Lower leg skin (tissue), 3 donors: Measurements from ENCODE around the gene NOP9.

Source experiments
- POLR2A ChIP-seq, 2 donors: fragments of 450-650 bp; IDR thresholded peaks; one replicate each; pipeline ENCODE4 v1.6.1; 2016 to 2017; ENCODE audit warnings: antibody characterized with exemption in 2 of 2, mild to moderate bottlenecking in 1 of 2, moderate library complexity in 1 of 2
- TF ChIP-seq, protein P1 (sequence below), 3 donors: fragments of 450-650 bp; IDR thresholded peaks; one replicate each; pipeline ENCODE4 v1.5.1; 2016; ENCODE audit warnings: antibody characterized with exemption in 3 of 3, mild to moderate bottlenecking in 3 of 3, moderate library complexity in 2 of 3

DNA sequence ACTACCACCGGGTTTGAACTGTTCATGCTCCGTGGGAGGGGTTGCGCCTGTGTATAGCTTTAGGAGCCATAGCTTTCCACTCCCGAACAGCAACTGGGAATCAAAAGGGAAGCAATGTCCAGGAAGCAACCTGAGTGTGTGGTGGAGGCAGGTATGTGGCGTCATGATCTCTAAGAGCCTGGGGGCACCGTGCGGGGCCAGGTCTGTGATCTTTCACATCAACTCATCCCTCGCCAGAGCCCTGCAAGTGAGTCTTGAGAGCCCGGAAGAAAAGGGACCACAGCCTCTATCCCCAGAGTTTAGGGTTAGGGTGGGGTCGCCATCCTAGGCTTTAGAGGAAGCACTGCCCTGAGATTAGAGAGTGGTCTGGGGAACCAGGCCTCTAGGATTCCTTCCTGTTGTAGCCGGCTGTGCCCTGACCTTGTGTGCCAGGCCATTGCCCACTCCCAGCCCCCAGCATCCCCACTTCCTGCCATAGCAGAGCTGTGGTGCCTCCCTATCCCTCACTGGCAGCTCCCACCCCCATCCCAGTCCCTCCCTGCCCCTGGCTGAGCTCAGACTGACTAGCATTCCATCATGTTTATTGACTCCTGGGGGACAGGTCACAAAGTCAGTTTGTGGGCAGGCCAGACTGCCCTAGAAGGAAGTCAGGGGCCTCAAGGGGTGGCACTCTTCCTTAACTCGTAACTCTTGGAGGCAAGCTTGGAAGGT is 36.0 kb downstream of the NOP9 start:
- TF ChIP-seq, protein P1, sequence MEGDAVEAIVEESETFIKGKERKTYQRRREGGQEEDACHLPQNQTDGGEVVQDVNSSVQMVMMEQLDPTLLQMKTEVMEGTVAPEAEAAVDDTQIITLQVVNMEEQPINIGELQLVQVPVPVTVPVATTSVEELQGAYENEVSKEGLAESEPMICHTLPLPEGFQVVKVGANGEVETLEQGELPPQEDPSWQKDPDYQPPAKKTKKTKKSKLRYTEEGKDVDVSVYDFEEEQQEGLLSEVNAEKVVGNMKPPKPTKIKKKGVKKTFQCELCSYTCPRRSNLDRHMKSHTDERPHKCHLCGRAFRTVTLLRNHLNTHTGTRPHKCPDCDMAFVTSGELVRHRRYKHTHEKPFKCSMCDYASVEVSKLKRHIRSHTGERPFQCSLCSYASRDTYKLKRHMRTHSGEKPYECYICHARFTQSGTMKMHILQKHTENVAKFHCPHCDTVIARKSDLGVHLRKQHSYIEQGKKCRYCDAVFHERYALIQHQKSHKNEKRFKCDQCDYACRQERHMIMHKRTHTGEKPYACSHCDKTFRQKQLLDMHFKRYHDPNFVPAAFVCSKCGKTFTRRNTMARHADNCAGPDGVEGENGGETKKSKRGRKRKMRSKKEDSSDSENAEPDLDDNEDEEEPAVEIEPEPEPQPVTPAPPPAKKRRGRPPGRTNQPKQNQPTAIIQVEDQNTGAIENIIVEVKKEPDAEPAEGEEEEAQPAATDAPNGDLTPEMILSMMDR (IDR thresholded peaks at IDR 0.05), result no peak
- no peak for TF ChIP-seq POLR2A (IDR thresholded peaks at IDR 0.05)
